CD14-positive monocyte (primary cell): ENCODE measurements around the gene HNF1B. TPM values are rescaled to one million over a fixed set of nuclear protein-coding genes. Genes with fewer than 3 reads are reported as not detected.

Experiments
- DNase-seq, 3 donors: peaks; one replicate each; pipeline ENCODE4 v3.0.0-alpha.2; 2011 to 2022
- H2AFZ ChIP-seq: 2 replicates; pipeline ENCODE4 v1.6.0; 2012; ENCODE audit warnings: mild to moderate bottlenecking, low read depth, low read length, inconsistent platforms; ENCODE audit not compliant: insufficient read depth, poor library complexity, severe bottlenecking
- H3K27ac ChIP-seq, 2 donors: 1 replicate in 1 of 2; 2 replicates in 1 of 2; pipeline ENCODE4 v1.5.1; 2012 to 2013; ENCODE audit warnings: low read length in 2 of 2, control low read depth in 1 of 2, inconsistent platforms in 1 of 2, low read depth in 1 of 2, mild to moderate bottlenecking in 1 of 2
- H3K27me3 ChIP-seq, 2 donors: one replicate each; pipeline versions ENCODE4 v1.6.0 to v1.6.1; 2011 to 2013; ENCODE audit warnings: low read length in 2 of 2; ENCODE audit not compliant: control insufficient read depth in 2 of 2, insufficient read depth in 2 of 2
- H3K36me3 ChIP-seq, 2 donors: replicated peaks in 1 of 2; 1 replicate in 1 of 2; 2 replicates in 1 of 2; pipeline versions ENCODE4 v1.5.1 to v1.6.1; 2012 to 2013; ENCODE audit warnings: low read length in 2 of 2, control low read depth in 1 of 2, inconsistent platforms in 1 of 2, mild to moderate bottlenecking in 1 of 2; ENCODE audit not compliant: insufficient read depth in 2 of 2, control insufficient read depth in 1 of 2
- H3K4me1 ChIP-seq, 2 donors: 1 replicate in 1 of 2; 2 replicates in 1 of 2; pipeline versions ENCODE4 v1.5.1 to v1.6.1; 2012 to 2013; ENCODE audit warnings: low read length in 2 of 2, control low read depth in 1 of 2, inconsistent platforms in 1 of 2, mild to moderate bottlenecking in 1 of 2, moderate library complexity in 1 of 2; ENCODE audit not compliant: insufficient read depth in 2 of 2, control insufficient read depth in 1 of 2
- H3K4me2 ChIP-seq: replicated peaks from 2 replicates; pipeline ENCODE3; 2012; ENCODE audit warnings: low read length, moderate library complexity, mild to moderate bottlenecking; ENCODE audit not compliant: poor library complexity, severe bottlenecking; ENCODE audit errors: extremely low read depth
- H3K4me3 ChIP-seq, 3 experiments: fragments of 200-600 bp in 1 of 3; sonication (generic) in 1 of 3; replicated peaks in 1 of 3; 1 replicate in 2 of 3; 2 replicates in 1 of 3; pipeline ENCODE4 v1.5.1; 2011 to 2013; ENCODE audit warnings: low read length in 3 of 3, mild to moderate bottlenecking in 3 of 3, control low read depth in 2 of 3, low read depth in 2 of 3, inconsistent platforms in 1 of 3, moderate library complexity in 1 of 3
- H3K79me2 ChIP-seq: 2 replicates; pipeline ENCODE4 v1.6.0; 2012; ENCODE audit warnings: mild to moderate bottlenecking, control low read depth, inconsistent platforms, low read length, moderate library complexity; ENCODE audit not compliant: insufficient read depth
- H3K9ac ChIP-seq: 2 replicates; pipeline ENCODE4 v1.6.0; 2017; ENCODE audit warnings: low read length, mild to moderate bottlenecking; ENCODE audit not compliant: insufficient read depth, poor library complexity, severe bottlenecking
- H3K9me3 ChIP-seq, 2 donors: replicated peaks in 1 of 2; 1 replicate in 1 of 2; 2 replicates in 1 of 2; pipeline versions ENCODE4 v1.5.1 to v1.6.1; 2012 to 2013; ENCODE audit warnings: low read length in 2 of 2, control low read depth in 1 of 2; ENCODE audit not compliant: control insufficient read depth in 1 of 2, insufficient read depth in 1 of 2
- H4K20me1 ChIP-seq: 2 replicates; pipeline ENCODE4 v1.6.0; 2012; ENCODE audit warnings: mild to moderate bottlenecking, low read length, control low read depth, moderate library complexity; ENCODE audit not compliant: insufficient read depth
- H3K27ac Mint-ChIP-seq, 7 donors: one replicate each; pipeline ENCODE4 v1.8.0; 2020; ENCODE audit warnings: mild to moderate bottlenecking in 7 of 7, mixed read lengths in 7 of 7, moderate library complexity in 6 of 7, inconsistent platforms in 2 of 7
- H3K27me3 Mint-ChIP-seq, 3 donors: one replicate each; pipeline ENCODE4 v1.8.0; 2021 to 2022; ENCODE audit warnings: low read depth in 3 of 3, mild to moderate bottlenecking in 3 of 3, mixed read lengths in 3 of 3, moderate library complexity in 3 of 3, inconsistent platforms in 1 of 3
- H3K36me3 Mint-ChIP-seq, 2 donors: one replicate each; pipeline ENCODE4 v1.8.0; 2020; ENCODE audit warnings: mixed read lengths in 2 of 2, inconsistent platforms in 1 of 2, mild to moderate bottlenecking in 1 of 2
- H3K4me1 Mint-ChIP-seq: one replicate; pipeline ENCODE4 v1.8.0; 2020; ENCODE audit warnings: mild to moderate bottlenecking, mixed read lengths
- H3K4me3 Mint-ChIP-seq, 2 donors: one replicate each; pipeline ENCODE4 v1.8.0; 2020; ENCODE audit warnings: mild to moderate bottlenecking in 2 of 2, mixed read lengths in 2 of 2, moderate library complexity in 1 of 2
- H3K9me3 Mint-ChIP-seq, 7 donors: one replicate each; pipeline ENCODE4 v1.8.0; 2020 to 2022; ENCODE audit warnings: mixed read lengths in 7 of 7, mild to moderate bottlenecking in 6 of 7, moderate library complexity in 6 of 7, inconsistent platforms in 2 of 7
- CTCF ChIP-seq: fragments of 200-600 bp; IDR thresholded peaks from one replicate; pipeline ENCODE4 v1.8.0; 2022; ENCODE audit warnings: antibody characterized with exemption, mild to moderate bottlenecking
- WGBS: methylation state at CpG from one replicate; pipeline ENCODE4 v1.1.5; 2013; ENCODE audit warnings: missing lambda C conversion rate; ENCODE audit not compliant: insufficient coverage; 5-methylcytosine and 5-hydroxymethylcytosine counted together
- intact Hi-C, 2 donors: fragments of 100-400 bp; cut with micrococcal nuclease; formaldehyde crosslinking; loops; one replicate each; pipeline versions ENCODE4 v1.15.0 to v1.15.1; 2023
- polyA plus RNA-seq, 3 donors: library from polyadenylated mRNA; depleted of rRNA in 1 of 3; unstranded in 2 of 3; stranded (reverse) in 1 of 3; fragments of 300-500 nt in 2 of 3; fragments of >200 nt in 1 of 3; fragmentation: Illumina TruSeq in 2 of 3; gene quantifications; 1 replicate in 2 of 3; 2 replicates in 1 of 3; pipeline ENCODE4 v1.2.3, GENCODE V29; 2012 to 2021

HNF1B gene
- polyA plus RNA-seq, 3 donors = not detected

- H3K79me2 ChIP-seq = no peaks in the 10 kb centered on the region
- WGBS = 100% methylated on average over 1 of the region's 3 CpGs
- H4K20me1 ChIP-seq = no peaks in the 10 kb centered on the region
- Mint-ChIP-seq H3K27me3 (peaks cover 13 to 24% (median 19%) of the 10 kb centered on the region in 3 donors), H3K27ac (no peak overlapping the region), H3K4me1 (no peaks in the 10 kb centered on the region), H3K36me3 (no peaks in the 10 kb centered on the region), H3K4me3 (no peak overlapping the region), H3K9me3 (no peaks in the 10 kb centered on the region)
- peaks cover 0 to 5% of the 10 kb centered on the region in 2 donors for H3K27me3 ChIP-seq
- no peak for TF ChIP-seq CTCF
- no peaks in the 10 kb centered on the region for H3K36me3 ChIP-seq
- DNase-seq = no peak
- no peak overlapping the region for H3K4me3 ChIP-seq
- no peak overlapping the region for H3K27ac ChIP-seq
- intact Hi-C loops = no loop called here
- H3K9ac ChIP-seq = no peak overlapping the region
- no peaks in the 10 kb centered on the region for H3K9me3 ChIP-seq
- no peaks in the 10 kb centered on the region for H3K4me1 ChIP-seq
- H3K4me2 ChIP-seq = no peak overlapping the region
- no peak overlapping the region for H2AFZ ChIP-seq
These were observed 26.4 kb downstream of the HNF1B start for GRCh38 chr17:37718324-37719048.

GRCh38 chr17:37717627-37718323 lies 27.1 kb downstream of the HNF1B start:
- Histone ChIP-seq H3K36me3 (no peaks in the 10 kb centered on the region), H4K20me1 (no peaks in the 10 kb centered on the region), H3K9ac (no peak overlapping the region), H3K4me2 (no peak overlapping the region), H3K9me3 (no peaks in the 10 kb centered on the region), H2AFZ (no peak overlapping the region), H3K27me3 (peaks cover 0 to 7% of the 10 kb centered on the region in 2 donors), H3K4me1 (no peaks in the 10 kb centered on the region), H3K27ac (no peak overlapping the region), H3K4me3 (no peak overlapping the region), H3K79me2 (no peaks in the 10 kb centered on the region)
- Mint-ChIP-seq H3K27ac (no peak overlapping the region), H3K36me3 (no peaks in the 10 kb centered on the region), H3K4me1 (no peaks in the 10 kb centered on the region), H3K27me3 (peaks cover 15 to 27% (median 18%) of the 10 kb centered on the region in 3 donors), H3K9me3 (no peaks in the 10 kb centered on the region), H3K4me3 (no peak overlapping the region)
- WGBS = 100% methylated on average over 1 of the region's 3 CpGs
- no peak for DNase-seq
- intact Hi-C loops = no loop called here
- no peak for TF ChIP-seq CTCF
